CD4-positive, alpha-beta memory T cell (primary cell): ENCODE data around the gene CCDC106. TPM values are rescaled to one million over a fixed set of nuclear protein-coding genes. Genes with fewer than 3 reads are reported as not detected.
A peak's percentile ranks its signal among the peaks of the same experiment; 100 is the strongest.

Source experiments
- CTCF ChIA-PET: fragments of 350-600 bp; sonication (Branson Sonifier 250); formaldehyde crosslinking; loops from one replicate; lab custom pipeline; 2021; ENCODE audit warnings: inconsistent platforms; ENCODE audit not compliant: partially characterized antibody; lab: Charles Lee
- POLR2A ChIA-PET: fragments of 350-600 bp; sonication (Branson Sonifier 250); formaldehyde crosslinking; loops from one replicate; lab custom pipeline; 2021; ENCODE audit not compliant: partially characterized antibody; lab: Charles Lee
- DNase-seq, 5 donors: peaks; one replicate each; pipeline versions ENCODE4 v3.0.0 to v3.0.0-alpha.2; 2020 to 2022; ENCODE audit warnings: mixed read lengths in 1 of 5
- H3K27ac ChIP-seq: one replicate; pipeline ENCODE4 v1.7.0; 2013; ENCODE audit warnings: low read depth, low read length
- H3K27me3 ChIP-seq: 2 replicates; pipeline ENCODE4 v1.7.0; 2013; ENCODE audit warnings: mild to moderate bottlenecking, low read length, moderate library complexity; ENCODE audit not compliant: insufficient read depth
- H3K36me3 ChIP-seq: 2 replicates; pipeline ENCODE4 v1.7.0; 2013; ENCODE audit warnings: mild to moderate bottlenecking, low read length, moderate library complexity; ENCODE audit not compliant: insufficient read depth
- H3K4me1 ChIP-seq: 2 replicates; pipeline ENCODE4 v1.7.0; 2013; ENCODE audit warnings: mild to moderate bottlenecking, low read length, moderate library complexity; ENCODE audit not compliant: insufficient read depth
- H3K4me3 ChIP-seq, 2 donors: one replicate each; pipeline ENCODE4 v1.7.0; 2013; ENCODE audit warnings: low read length in 2 of 2, mild to moderate bottlenecking in 1 of 2
- H3K9me3 ChIP-seq, 2 donors: one replicate each; pipeline ENCODE4 v1.7.0; 2013; ENCODE audit warnings: low read length in 2 of 2, control low read depth in 1 of 2; ENCODE audit not compliant: control insufficient read depth in 1 of 2
- H3K27ac Mint-ChIP-seq, 7 donors: one replicate each; pipeline ENCODE4 v1.8.0; 2020 to 2021; ENCODE audit warnings: mixed read lengths in 7 of 7, mild to moderate bottlenecking in 6 of 7, inconsistent platforms in 3 of 7, moderate library complexity in 3 of 7
- H3K27me3 Mint-ChIP-seq, 2 donors: one replicate each; pipeline ENCODE4 v1.8.0; 2020 to 2021; ENCODE audit warnings: mixed read lengths in 2 of 2
- H3K36me3 Mint-ChIP-seq, 2 donors: one replicate each; pipeline ENCODE4 v1.8.0; 2020 to 2021; ENCODE audit warnings: mixed read lengths in 2 of 2, inconsistent platforms in 1 of 2, mild to moderate bottlenecking in 1 of 2
- H3K4me1 Mint-ChIP-seq, 4 donors: one replicate each; pipeline ENCODE4 v1.8.0; 2020 to 2021; ENCODE audit warnings: mixed read lengths in 4 of 4, mild to moderate bottlenecking in 1 of 4
- H3K4me3 Mint-ChIP-seq, 8 donors: one replicate each; pipeline ENCODE4 v1.8.0; 2020 to 2021; ENCODE audit warnings: mixed read lengths in 8 of 8, mild to moderate bottlenecking in 7 of 8, moderate library complexity in 6 of 8, inconsistent platforms in 3 of 8
- H3K9me3 Mint-ChIP-seq, 8 donors: one replicate each; pipeline ENCODE4 v1.8.0; 2020 to 2021; ENCODE audit warnings: mixed read lengths in 8 of 8, mild to moderate bottlenecking in 5 of 8, inconsistent platforms in 3 of 8, moderate library complexity in 1 of 8
- intact Hi-C: fragments of 100-400 bp; cut with micrococcal nuclease; formaldehyde crosslinking; loops from one replicate; pipeline ENCODE4 v1.15.1; 2023
- polyA plus RNA-seq, 2 donors: library from polyadenylated mRNA; unstranded; fragments of 300-500 nt; fragmentation: Illumina TruSeq; gene quantifications; one replicate each; pipeline ENCODE4 v1.2.3, GENCODE V29; 2021
- total RNA-seq, 2 experiments: library from RNA; stranded (reverse); gene quantifications; one replicate each; pipeline ENCODE4 v1.2.3, GENCODE V29; 2021

Gene CCDC106
- total and polyA plus RNA-seq, 4 experiments from 2014 or later: 0.47 to 1.5 (median 0.94) TPM

DNA sequence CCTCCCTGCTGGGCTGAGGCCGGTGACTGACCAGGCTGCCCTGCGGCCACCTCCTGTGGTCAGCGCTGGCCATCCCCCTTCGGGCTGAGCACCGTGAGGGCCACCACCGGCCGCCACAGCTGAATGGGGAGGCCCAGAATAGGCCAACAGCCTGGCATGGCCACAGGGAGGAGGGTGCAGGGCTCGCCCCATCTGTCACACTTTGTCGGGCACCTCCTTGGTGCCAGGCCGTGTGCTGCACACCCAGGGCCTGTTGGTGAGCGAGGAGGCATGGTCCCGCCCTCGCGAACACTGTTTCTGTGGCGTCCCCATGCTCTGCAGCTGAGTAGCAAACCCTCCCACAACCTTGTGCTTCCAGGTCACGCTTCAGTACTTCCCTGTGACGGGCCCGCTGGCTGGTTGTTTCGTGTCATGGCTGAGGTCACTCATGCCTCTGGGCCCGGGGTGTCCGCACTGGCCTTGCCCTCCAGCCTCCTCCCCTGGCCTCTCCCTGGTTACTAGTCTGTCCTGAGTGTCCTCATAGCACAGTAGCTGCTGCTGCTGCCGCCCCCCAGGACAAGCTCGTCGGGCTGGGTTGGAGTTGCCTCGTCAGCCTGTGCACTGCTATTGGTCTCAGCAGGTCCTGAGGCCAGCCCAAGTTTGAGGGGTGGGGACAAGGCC, 42.2 kb downstream of the CCDC106 start:
- ChIA-PET CTCF (no interaction called here), POLR2A (no interaction called here)
- DNase-seq: no peak
- Mint-ChIP-seq H3K4me1 (peaks cover 0 to 9% (median under 1%) of the 10 kb centered on the region in 4 donors), H3K27ac (no peak overlapping the region), H3K27me3 (no peaks in the 10 kb centered on the region), H3K36me3 (peaks cover 6 to 53% of the 10 kb centered on the region in 2 donors), H3K4me3 (no peak overlapping the region), H3K9me3 (no peaks in the 10 kb centered on the region)
- no peak overlapping the region for H3K4me3 ChIP-seq
- H3K4me1 ChIP-seq: no peaks in the 10 kb centered on the region
- H3K27ac ChIP-seq: no peak overlapping the region
- intact Hi-C loops: no loop called here
- H3K36me3 ChIP-seq: peaks cover 51% of the 10 kb centered on the region
- no peaks in the 10 kb centered on the region for H3K9me3 ChIP-seq
- H3K27me3 ChIP-seq: no peaks in the 10 kb centered on the region

DNA sequence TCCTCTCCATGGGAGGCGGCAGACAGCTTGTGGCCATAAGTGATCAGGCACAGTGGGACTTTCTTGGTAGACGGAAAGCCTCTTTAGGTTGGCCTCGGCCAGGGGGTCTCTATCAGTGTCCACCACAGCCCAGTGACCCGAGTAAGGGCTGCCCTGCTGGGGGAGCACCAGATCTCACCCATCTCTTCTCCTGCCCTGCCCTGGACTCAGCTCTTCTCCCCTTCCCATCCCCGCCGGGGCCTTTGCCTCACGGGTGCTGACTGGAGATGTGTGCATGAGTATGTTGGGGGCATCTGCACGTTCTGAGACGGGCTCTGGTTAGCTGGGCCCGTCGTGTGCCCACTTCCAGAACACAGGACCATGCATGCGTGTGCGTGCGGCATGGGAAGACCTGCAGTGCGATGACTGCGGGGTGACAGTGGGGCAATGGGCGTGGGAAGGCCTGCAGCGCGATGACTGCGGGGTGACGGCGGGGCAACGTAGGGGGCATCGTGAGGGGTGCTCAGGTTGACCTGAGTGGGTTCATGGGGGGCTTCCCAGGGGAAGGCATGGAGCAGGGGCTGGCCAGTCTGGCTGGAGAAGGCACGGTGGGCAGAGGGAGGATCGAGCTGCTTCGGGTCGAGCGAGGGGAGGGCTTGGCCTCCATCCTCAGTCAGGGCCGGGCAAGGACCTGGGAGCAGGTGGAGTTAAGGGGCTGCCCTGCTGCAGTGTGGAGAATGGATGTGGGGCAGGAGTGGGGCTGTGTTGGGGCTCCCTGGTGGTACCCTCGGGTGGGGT, 42.9 kb downstream of the CCDC106 start:
- no peak overlapping the region for H3K4me3 Mint-ChIP-seq
- no peaks in the 10 kb centered on the region for H3K27me3 ChIP-seq
- peaks cover 0 to 9% (median under 1%) of the 10 kb centered on the region in 4 donors for H3K4me1 Mint-ChIP-seq
- H3K27ac ChIP-seq: no peak overlapping the region
- no peaks in the 10 kb centered on the region for H3K27me3 Mint-ChIP-seq
- ChIA-PET CTCF (no interaction called here), POLR2A (no interaction called here)
- peaks cover 53% of the 10 kb centered on the region for H3K36me3 ChIP-seq
- no peaks in the 10 kb centered on the region for H3K9me3 ChIP-seq
- no peak for DNase-seq
- peak overlapping the region in 1 of 7 donors; percentile 41 for H3K27ac Mint-ChIP-seq
- no peaks in the 10 kb centered on the region for H3K4me1 ChIP-seq
- intact Hi-C loops: no loop called here
- H3K9me3 Mint-ChIP-seq: no peaks in the 10 kb centered on the region
- peaks cover 6 to 55% of the 10 kb centered on the region in 2 donors for H3K36me3 Mint-ChIP-seq
- H3K4me3 ChIP-seq: no peak overlapping the region

DNA sequence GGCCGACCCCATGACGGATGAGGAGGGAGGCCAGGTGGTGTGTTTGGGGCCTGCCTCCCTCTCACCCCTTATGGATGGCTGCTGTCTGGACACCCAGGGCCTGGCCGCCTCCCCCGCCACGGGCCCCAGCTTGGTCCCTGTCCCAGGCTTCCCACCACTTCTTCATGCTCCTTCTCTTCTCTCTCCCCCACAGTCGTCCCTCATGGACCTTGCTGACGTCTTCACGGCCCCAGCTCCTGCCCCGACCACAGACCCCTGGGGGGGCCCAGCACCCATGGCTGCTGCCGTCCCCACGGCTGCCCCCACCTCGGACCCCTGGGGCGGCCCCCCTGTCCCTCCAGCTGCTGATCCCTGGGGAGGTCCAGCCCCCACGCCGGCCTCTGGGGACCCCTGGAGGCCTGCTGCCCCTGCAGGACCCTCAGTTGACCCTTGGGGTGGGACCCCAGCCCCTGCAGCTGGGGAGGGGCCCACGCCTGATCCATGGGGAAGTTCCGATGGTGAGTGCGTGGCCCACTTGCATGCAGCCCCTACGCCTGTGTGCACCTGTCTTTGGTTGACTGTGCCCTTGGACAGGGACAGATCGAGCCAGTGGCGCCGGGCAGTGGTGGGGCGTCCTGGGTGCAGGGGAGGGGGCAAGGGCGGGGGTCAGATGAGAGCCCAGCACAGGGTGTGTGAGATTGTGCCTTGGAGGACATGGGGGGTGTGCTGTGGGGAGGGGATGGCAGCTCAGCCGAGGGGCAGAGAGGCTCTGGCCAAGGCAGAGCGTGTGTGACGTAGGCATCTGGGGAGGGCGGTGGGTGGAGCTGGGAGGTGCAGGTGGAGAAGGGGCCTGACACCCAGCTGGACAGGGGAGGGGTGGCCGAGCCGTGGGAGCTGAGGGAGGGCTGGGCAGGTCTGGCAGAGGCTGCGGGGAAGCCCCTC, 43.8 kb downstream of the CCDC106 start:
- peaks cover 47% of the 10 kb centered on the region for H3K36me3 ChIP-seq
- no peak for DNase-seq

DNA sequence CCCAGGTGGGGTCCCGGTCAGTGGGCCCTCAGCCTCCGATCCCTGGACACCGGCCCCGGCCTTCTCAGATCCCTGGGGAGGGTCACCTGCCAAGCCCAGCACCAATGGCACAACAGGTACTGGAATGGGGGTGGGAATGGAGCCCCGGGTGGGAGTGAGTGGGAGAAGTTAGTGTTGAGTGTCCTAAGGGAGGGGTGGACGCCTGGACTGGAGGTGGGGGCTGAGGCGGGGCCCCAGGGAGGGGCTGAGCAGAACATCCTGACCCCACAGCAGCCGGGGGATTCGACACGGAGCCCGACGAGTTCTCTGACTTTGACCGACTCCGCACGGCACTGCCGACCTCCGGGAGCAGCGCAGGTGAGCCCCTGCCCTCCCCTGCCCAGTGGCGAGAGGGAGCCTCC, 44.7 kb downstream of the CCDC106 start:
- CTCF ChIA-PET: no interaction called here
- Histone ChIP-seq H3K27me3 (no peaks in the 10 kb centered on the region), H3K36me3 (peaks cover 41% of the 10 kb centered on the region), H3K4me1 (no peaks in the 10 kb centered on the region), H3K4me3 (no peak overlapping the region), H3K9me3 (no peaks in the 10 kb centered on the region), H3K27ac (no peak overlapping the region)
- peaks cover 0 to 3% (median 0%) of the 10 kb centered on the region in 4 donors for H3K4me1 Mint-ChIP-seq
- DNase-seq: no peak
- no peak overlapping the region for H3K27ac Mint-ChIP-seq
- POLR2A ChIA-PET: no interaction called here
- intact Hi-C loops: no loop called here
- no peak overlapping the region for H3K4me3 Mint-ChIP-seq
- H3K36me3 Mint-ChIP-seq: peaks cover 6 to 53% of the 10 kb centered on the region in 2 donors
- no peaks in the 10 kb centered on the region for H3K9me3 Mint-ChIP-seq
- H3K27me3 Mint-ChIP-seq: no peaks in the 10 kb centered on the region

More for the DNA sequence above, 43.8 kb downstream of the CCDC106 start:
- Histone ChIP-seq H3K4me3 (no peak overlapping the region), H3K4me1 (no peaks in the 10 kb centered on the region), H3K27me3 (no peaks in the 10 kb centered on the region), H3K27ac (no peak overlapping the region), H3K9me3 (no peaks in the 10 kb centered on the region)
- intact Hi-C loops: no loop called here
- ChIA-PET POLR2A (no interaction called here), CTCF (no interaction called here)
- H3K9me3 Mint-ChIP-seq: no peaks in the 10 kb centered on the region
- peaks cover 0 to 3% (median 0%) of the 10 kb centered on the region in 4 donors for H3K4me1 Mint-ChIP-seq
- H3K27ac Mint-ChIP-seq: no peak overlapping the region
- peaks cover 6 to 53% of the 10 kb centered on the region in 2 donors for H3K36me3 Mint-ChIP-seq
- no peaks in the 10 kb centered on the region for H3K27me3 Mint-ChIP-seq
- H3K4me3 Mint-ChIP-seq: no peak overlapping the region

DNA sequence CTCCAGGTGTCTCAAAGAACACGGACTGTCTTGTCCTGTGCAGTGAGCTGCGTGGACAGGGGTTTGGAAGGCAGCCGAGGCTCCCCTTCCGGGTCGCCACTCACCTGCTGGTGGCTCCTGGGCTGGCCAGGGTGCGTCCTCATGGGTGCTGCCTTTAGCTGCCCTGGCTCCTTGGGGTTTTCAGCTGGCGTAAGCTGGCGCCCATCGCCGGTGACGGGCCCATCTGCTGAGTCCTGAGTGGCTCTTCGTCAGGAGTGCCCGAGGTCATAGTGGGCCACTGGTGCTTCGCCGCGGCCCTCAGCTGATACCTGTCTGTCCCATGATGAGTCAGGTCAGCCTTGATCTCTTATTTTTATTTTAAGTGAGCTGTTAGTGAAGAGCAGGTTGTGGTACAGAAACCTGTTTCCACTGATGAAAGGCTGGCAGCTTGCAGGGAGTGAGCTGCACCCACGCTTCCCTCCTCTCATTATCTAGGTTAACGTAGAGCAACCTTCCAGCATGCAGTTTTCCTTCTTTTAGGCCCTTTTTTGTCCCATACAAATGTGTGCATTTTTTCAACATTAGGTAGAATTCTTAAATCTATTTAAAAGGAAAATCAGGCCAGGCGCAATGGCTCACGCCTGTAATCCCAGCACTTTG, 45.4 kb downstream of the CCDC106 start:
- Histone ChIP-seq H3K4me1 (no peaks in the 10 kb centered on the region), H3K36me3 (peaks cover 39% of the 10 kb centered on the region), H3K27me3 (no peaks in the 10 kb centered on the region), H3K27ac (no peak overlapping the region), H3K4me3 (no peak overlapping the region), H3K9me3 (no peaks in the 10 kb centered on the region)
- H3K27ac Mint-ChIP-seq: peak overlapping the region in 1 of 7 donors; percentile 51
- H3K36me3 Mint-ChIP-seq: peaks cover 8 to 53% of the 10 kb centered on the region in 2 donors
- CTCF ChIA-PET: interaction anchor here (0.6 kb wide), 2 partner anchors 9 to 40 kb away, joined by 3 read pairs; no protein-coding TSS in a partner anchor
- H3K4me3 Mint-ChIP-seq: no peak overlapping the region
- intact Hi-C loops: no loop called here
- H3K9me3 Mint-ChIP-seq: no peaks in the 10 kb centered on the region
- peaks cover 0 to 3% (median 0%) of the 10 kb centered on the region in 4 donors for H3K4me1 Mint-ChIP-seq
- DNase-seq: no peak
- POLR2A ChIA-PET: no interaction called here
- no peaks in the 10 kb centered on the region for H3K27me3 Mint-ChIP-seq

DNA sequence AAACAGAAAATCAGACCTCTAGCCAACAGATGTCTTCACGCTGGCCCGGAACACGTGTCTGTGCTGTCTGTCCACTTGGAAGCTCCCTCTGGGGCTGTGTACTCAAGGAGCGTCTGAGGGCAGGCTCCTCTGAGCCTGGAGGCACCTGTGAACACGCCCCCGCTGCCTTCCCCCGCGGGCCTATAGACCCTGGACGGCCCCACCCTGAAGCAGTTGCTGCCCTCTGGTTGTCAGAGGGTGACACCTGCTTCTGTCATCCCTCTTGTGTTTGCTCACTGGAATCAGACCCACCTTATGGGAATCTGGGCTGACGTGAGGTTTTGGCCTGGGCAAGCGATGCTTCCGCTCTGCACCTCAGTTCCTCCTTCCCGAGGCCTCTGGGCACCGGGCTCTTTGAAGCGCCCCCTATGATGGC, 46.2 kb downstream of the CCDC106 start:
- no peak overlapping the region for H3K27ac Mint-ChIP-seq
- H3K36me3 Mint-ChIP-seq: peaks cover 10 to 51% of the 10 kb centered on the region in 2 donors
- Histone ChIP-seq H3K36me3 (peaks cover 33% of the 10 kb centered on the region), H3K4me3 (no peak overlapping the region), H3K4me1 (no peaks in the 10 kb centered on the region), H3K27ac (no peak overlapping the region), H3K27me3 (no peaks in the 10 kb centered on the region), H3K9me3 (no peaks in the 10 kb centered on the region)
- H3K4me1 Mint-ChIP-seq: peaks cover 0 to 3% (median 0%) of the 10 kb centered on the region in 4 donors
- intact Hi-C loops: no loop called here
- no peak for DNase-seq
- no peak overlapping the region for H3K4me3 Mint-ChIP-seq
- no peaks in the 10 kb centered on the region for H3K9me3 Mint-ChIP-seq
- POLR2A ChIA-PET: no interaction called here
- no peaks in the 10 kb centered on the region for H3K27me3 Mint-ChIP-seq
- CTCF ChIA-PET: no interaction called here
